Left colon (tissue), 2 donors: Measurements from ENCODE around the gene MED15. TPM values are rescaled to one million over a fixed set of nuclear protein-coding genes. Genes with fewer than 3 reads are reported as not detected.
A peak's percentile ranks its signal among the peaks of the same experiment; 100 is the strongest.
"Not testable (repeated sequence)": the region's sequence is repeated elsewhere in the genome, so short reads cannot be mapped to it uniquely, and the experiment has no call there.

ENCODE experiments used
- ATAC-seq: fragments of 200-7000 bp; cut with Tn5 transposase; one replicate; pipeline ENCODE4 v1.9.1; 2020; ENCODE audit warnings: mild to moderate bottlenecking, moderate library complexity
- DNase-seq, 2 donors: peaks; one replicate each; pipeline ENCODE4 v3.0.0-alpha.2; 2020
- intact Hi-C, 2 donors: fragments of 100-400 bp; cut with DNase I in 1 of 2; cut with micrococcal nuclease in 1 of 2; formaldehyde crosslinking; loops; one replicate each; pipeline versions ENCODE4 v1.11.2 to v1.14.0; 2022; cut with DNase I, micrococcal nuclease
- total RNA-seq, 2 donors: library from RNA; stranded (reverse); fragmentation: NEBNext Ultra II Directional; extraction: Animal tissue kit (Norgen Biotek cat#: 25700); gene quantifications; one replicate each; pipeline ENCODE4 v1.2.1, GENCODE V29; 2021
- donor health status: DM: no; HTN: no; CAD: no.
- donor health status: DM: yes; HTN: yes; CAD: no.

Gene MED15
- total RNA-seq, 2 donors from 2014 or later, result 85.3 to 91.2 TPM

GRCh38 chr22:20504293-20504922, 3.0 kb upstream of the MED15 start:
- ATAC-seq, result peak; percentile 47
- intact Hi-C loops, result not testable (repeated sequence)

DNA sequence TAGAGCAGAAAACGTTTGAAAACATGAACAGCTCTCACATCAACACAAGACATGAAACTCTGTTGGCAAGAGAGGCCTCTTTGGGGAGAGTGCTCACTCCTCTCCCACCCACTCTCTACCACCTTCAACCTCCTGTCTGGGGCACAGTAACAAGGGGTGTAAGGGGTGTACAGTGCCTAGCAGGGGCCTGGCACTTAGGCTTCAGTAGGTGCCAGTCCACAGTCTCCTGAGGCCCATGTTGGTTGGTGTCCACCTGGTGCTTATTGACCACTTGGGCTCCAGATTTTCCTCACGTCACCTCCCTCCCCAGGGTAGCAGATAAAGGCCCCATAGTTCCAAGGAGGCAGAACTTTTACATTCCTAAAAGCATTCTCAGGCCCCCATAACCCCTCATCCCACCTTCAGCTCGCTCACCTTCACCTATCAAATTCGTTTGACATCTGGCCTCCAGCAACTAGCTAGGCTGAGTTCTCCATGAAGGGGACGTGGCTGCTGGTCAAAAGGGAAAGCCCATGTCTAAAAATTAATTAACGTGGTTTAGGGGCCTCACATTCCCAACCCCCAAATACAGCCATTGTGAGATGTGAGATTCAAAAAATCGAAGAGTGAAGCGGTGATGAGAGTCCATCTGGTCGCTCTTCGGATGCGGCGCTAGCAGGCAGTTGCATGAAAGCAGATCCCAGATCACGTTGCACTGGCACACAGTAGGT, 712 bp upstream of the MED15 start:
- no peak for ATAC-seq
- intact Hi-C loops, result no loop called here
- DNase-seq, result no peak

More at GRCh38 chr22:20504293-20504922, 3.0 kb upstream of the MED15 start:
- peak; percentile 51 to 64 for DNase-seq

GRCh38 chr22:20508067-20508755, 801 bp downstream of the MED15 start:
- intact Hi-C loops, result not testable (repeated sequence)
- DNase-seq, result peak in 1 of 2 donors; percentile 29
- peak; percentile 8 for ATAC-seq

DNA sequence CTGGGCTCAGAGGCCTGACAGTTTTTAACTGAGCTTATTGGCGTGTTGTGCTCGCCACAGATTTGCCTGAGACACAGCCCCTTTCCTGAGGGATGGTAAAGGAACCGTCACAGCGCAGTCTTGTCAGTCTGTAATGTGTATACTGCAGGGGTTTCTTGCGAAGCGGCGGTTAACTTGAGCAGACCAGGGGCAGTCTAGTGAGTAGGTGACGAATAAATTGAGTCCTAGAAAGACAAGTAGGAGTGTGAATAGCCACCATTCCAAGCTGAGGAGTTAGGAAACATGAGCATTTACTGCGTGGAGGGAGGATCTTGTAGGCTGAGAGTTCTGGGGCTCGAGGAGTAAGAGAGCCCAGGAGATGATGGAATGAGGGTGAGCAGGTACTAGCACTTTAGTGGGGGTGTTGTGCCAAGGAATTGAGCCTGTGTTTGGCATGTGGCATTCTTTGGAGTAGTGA, 1.4 kb downstream of the MED15 start:
- no peak for DNase-seq
- intact Hi-C loops, result no loop called here
- ATAC-seq, result no peak

GRCh38 chr22:20509344-20510047, 2.1 kb downstream of the MED15 start:
- DNase-seq (peak; percentile 74 to 86), ATAC-seq (peak; percentile 66)
- intact Hi-C loops, result no loop called here

DNA sequence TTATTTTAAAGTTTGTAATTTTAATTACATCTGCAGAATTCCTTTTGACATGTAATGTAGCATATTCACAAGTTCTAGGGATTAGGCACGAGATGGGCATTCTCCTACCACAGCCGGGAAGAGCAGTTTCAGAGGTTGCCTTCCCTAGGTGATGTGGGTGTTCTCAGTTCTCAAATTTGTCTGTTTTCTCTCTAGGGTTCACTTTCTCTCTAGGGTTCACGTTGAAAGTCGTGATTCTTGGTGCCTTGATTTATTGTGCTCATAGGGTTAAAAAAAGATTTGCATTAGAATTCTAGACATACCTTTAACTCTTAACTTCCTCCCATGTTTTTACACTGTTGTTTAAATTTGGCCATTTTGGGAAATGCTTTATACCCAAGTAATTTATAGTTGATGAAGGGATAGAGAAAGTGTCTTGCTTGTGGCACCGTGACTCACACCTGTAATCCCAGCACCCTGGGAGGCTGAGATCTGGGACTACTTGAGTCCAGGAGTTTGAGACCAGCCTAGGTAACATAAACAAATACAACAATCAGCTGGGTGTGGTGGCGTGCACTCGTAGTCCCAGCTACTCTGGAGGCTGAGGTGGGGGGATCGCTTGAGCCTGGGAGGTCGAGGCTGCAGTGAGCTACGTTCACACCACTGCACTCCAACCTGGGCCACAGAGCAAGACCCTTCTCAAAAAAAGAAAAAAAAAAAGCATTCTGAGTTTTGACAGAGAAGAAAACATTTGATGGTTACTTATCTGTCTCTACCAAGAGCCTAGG, 3.6 kb downstream of the MED15 start:
- intact Hi-C loops, result no loop called here
- ATAC-seq, result no peak
- DNase-seq, result no peak

GRCh38 chr22:20511578-20512229, 4.3 kb downstream of the MED15 start:
- no peak for ATAC-seq
- intact Hi-C loops, result no loop called here

GRCh38 chr22:20514658-20515406, 7.4 kb downstream of the MED15 start:
- ATAC-seq, result no peak
- intact Hi-C loops, result no loop called here
- DNase-seq, result no peak

More at GRCh38 chr22:20511578-20512229, 4.3 kb downstream of the MED15 start:
- DNase-seq, result no peak

DNA sequence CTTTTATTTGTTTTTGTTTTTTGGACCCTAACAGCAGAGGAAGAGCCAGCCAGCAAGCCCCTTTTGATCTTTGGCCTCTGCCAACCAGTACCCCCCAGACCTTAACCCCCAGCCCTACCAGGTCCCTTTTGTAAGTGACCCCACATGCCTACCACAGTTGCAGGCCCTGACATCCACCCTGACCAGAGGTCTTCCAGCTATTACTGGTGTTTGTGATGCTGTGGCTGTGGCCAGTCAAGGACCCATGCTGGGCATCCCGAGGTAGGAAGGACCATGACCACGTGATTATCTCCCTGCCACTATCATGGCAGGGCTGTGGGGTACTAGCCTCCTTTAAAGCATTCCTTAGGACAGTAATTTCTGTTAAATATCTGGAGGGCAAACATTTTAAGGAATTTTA, 9.0 kb downstream of the MED15 start:
- no peak for ATAC-seq
- DNase-seq, result no peak
- intact Hi-C loops, result no loop called here

DNA sequence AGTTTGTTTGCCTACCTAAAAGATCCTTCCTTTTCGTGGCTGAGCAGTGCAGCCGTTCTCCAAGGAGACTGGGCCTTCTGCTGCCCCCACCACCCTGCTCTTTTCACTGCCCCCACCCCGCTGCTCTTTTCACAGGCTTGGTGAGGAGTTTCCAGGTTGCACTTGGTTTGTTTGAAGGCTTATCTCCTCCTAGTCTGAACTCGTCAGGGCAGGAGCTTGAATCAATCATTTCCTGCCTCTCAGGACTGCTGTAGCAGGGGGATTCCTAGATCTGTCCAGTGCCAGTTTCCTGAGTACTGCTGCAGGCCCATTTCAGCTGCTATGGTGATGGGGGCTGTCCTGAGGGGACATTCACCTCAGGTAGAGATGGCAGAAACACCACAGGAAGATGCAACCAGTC, 10.0 kb downstream of the MED15 start:
- ATAC-seq, result no peak
- intact Hi-C loops, result no loop called here
- no peak for DNase-seq

GRCh38 chr22:20517841-20518592, 10.6 kb downstream of the MED15 start:
- intact Hi-C loops, result no loop called here
- ATAC-seq (no peak), DNase-seq (no peak)

DNA sequence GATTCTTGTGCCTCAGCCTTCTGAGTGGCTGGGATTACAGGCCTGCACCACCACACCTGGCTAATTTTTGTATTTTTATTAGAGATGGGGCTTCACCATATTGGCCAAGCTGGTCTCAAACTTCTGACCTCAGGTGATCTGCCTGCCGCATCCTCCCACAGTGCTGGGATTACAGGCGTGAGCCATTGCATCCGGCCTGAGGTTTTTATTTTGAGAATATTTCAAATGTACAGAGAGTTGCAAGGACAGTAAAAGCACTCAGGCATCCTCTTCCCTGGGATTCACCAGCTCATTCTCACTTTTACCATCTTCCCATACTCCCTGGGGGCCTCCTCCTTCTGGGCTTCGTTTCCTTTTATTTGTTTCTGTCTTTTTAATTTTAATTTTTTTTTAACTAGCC, 12.1 kb downstream of the MED15 start:
- DNase-seq (no peak), ATAC-seq (no peak)
- intact Hi-C loops, result no loop called here

DNA sequence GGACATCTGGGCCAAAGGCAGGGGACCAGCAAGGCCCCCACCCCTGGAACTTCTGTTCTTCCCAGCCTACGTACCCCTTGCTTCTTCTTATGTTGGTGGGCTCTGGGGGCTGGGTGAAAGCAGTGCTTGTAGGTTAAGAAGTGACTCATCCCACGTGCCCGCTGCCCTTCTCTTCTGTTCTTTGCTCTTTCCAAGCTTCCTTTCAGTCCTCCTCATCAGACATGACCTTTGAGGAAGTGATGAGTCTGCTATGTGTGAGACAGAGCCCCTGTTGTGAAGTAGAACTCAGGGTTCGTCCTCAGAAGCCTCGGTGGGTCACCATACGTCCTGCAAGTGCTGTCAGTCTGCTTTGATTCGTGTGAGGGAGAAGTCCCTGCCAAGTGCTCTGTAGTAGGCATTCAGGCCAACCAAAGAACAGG, 12.7 kb downstream of the MED15 start:
- no peak for ATAC-seq

DNA sequence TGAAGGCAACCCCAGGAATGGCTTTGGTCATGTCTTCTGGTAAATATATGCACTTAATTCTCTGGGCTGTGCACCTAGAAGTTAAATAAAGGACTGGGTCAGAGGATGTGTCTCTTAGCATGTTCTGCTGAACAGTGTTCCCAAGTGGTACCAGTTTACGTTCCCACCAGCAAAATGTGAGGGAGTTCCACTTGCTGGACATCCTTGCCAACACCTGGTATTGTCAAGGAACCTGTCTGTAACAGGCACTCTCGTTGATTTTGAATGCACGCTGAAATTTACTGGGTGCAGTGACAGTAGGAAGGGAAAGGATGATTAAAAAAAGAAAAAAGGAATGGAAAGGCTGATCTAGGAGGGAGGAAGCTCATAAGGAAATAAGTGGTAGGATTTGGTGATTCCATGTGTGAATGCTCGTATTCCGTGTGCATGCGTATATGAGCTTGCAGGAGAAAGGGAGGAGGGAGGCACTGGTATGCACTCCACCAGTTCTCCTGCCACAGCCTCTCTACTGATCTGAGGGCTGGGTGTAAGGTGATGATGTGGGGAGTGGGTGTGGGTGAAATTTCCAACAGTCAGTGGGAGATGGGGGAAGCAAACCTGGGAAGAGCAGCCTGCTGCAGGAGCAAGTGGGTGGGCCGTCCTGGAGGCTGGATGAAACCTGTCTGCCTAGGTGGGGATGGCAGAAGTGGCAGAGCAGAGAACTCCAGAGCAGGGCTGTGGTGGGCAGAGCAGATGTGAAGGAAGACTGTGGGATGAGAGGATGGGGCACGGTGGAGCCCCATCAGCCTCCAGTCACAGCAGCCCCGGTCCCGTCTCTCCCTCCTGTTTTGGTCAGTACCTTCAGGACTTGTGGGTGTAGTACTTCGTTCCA, 15.0 kb downstream of the MED15 start:
- DNase-seq, result no peak
- intact Hi-C loops, result no loop called here
- no peak for ATAC-seq

More for the DNA sequence above, 12.7 kb downstream of the MED15 start:
- intact Hi-C loops, result no loop called here
- DNase-seq, result no peak

DNA sequence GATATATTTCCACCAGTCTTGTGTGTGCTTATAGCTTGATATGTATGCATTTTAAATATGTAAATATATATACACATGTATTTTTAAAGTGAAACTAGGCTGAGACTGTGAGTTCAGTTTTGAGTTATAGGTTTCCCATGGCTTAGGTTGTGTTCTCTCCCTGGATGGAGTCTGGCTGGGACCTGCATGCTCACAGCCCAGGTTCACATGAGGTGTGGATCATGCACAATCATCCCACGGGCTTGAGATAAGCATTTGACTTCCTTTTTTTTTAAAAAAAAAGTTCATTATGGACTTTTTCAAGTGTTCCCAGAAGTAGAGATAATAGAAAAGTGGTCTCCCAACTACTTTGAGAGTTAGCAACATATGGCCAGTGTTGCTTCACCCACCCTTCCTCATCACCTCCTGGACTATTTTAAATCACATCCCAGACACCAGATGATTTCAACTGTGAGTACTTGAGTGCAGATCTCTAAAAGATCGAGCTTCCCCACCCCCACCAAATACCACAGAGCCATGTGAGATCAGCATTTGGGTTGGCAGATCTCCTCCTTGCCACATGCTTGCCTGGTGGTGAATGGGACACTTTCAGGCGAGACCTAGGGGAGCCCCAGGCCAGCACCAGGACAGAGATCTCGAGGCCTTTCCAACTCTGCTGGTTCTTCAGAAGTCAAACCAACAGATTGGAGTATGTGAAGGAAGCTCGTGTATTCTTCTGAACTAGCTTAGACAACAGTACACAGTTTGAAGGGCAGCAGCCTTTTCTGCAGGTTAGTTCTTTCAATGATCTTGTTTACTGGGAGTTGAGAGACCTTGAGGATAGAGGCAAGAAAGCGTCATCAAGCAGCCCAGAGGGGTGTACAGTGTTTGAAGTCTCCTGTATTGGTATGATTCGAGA, 15.9 kb downstream of the MED15 start:
- ATAC-seq (peak; percentile 10), DNase-seq (no peak)
- intact Hi-C loops, result no loop called here
